GM21723 (cell line): ENCODE results near the gene C4orf50.

Experiments used
- ATAC-seq: cut with Tn5 transposase; IDR thresholded peaks from one replicate; pipeline ENCODE4 v1.9.1; 2021; ENCODE audit warnings: mild to moderate bottlenecking, moderate library complexity; ENCODE audit not compliant: unreplicated experiment

Gene C4orf50

GRCh38 chr4:6044276-6044675 lies 26.0 kb upstream of the C4orf50 start:
- no peak for ATAC-seq

GRCh38 chr4:6043843-6044242 lies 25.6 kb upstream of the C4orf50 start:
- ATAC-seq, result no peak

GRCh38 chr4:6043188-6043587 lies 25.0 kb upstream of the C4orf50 start:
- no peak for ATAC-seq

- ATAC-seq, result no peak
Measured at GRCh38 chr4:6042293-6043063, 24.2 kb upstream of the C4orf50 start.

GRCh38 chr4:6041800-6042199 lies 23.6 kb upstream of the C4orf50 start:
- ATAC-seq, result no peak

GRCh38 chr4:6038711-6039110 lies 20.5 kb upstream of the C4orf50 start:
- ATAC-seq, result no peak

GRCh38 chr4:6035786-6036185 lies 17.6 kb upstream of the C4orf50 start:
- no peak for ATAC-seq

- ATAC-seq, result no peak
Measured at GRCh38 chr4:6033381-6033780, 15.2 kb upstream of the C4orf50 start.

- ATAC-seq, result no peak
Measured at GRCh38 chr4:6032249-6033244, 14.3 kb upstream of the C4orf50 start.

- no peak for ATAC-seq
Measured at GRCh38 chr4:6031846-6032245, 13.6 kb upstream of the C4orf50 start.

- no peak for ATAC-seq
Measured at GRCh38 chr4:6030679-6031078, 12.4 kb upstream of the C4orf50 start.

GRCh38 chr4:6029254-6029653 lies 11.0 kb upstream of the C4orf50 start:
- ATAC-seq, result no peak

- ATAC-seq, result no peak
Measured at GRCh38 chr4:6028168-6028567, 9.9 kb upstream of the C4orf50 start.

GRCh38 chr4:6027392-6027791 lies 9.2 kb upstream of the C4orf50 start:
- no peak for ATAC-seq

- no peak for ATAC-seq
Measured at GRCh38 chr4:6024313-6024960, 6.2 kb upstream of the C4orf50 start.

GRCh38 chr4:6023731-6024130 lies 5.5 kb upstream of the C4orf50 start:
- ATAC-seq, result no peak

GRCh38 chr4:6022607-6023288 lies 4.5 kb upstream of the C4orf50 start:
- no peak for ATAC-seq

GRCh38 chr4:6021831-6022606 lies 3.8 kb upstream of the C4orf50 start:
- no peak for ATAC-seq

GRCh38 chr4:6020613-6021012 lies 2.4 kb upstream of the C4orf50 start:
- no peak for ATAC-seq
